ENCODE data around the gene RANBP9. TPM values are rescaled to one million over a fixed set of nuclear protein-coding genes. Genes with fewer than 3 reads are reported as not detected.

The RANBP9 gene
- total and polyA plus RNA-seq, 2 donors (not counting 3 experiments of a cell fraction or from before 2014, with no cell fraction given) = 15.1 to 40.2 TPM

- CTCF ChIA-PET = no interaction called here
- Histone ChIP-seq H3K27ac (ENCODE audit: insufficient read depth, low read depth, low read length) (no peak overlapping the region), H3K4me1 (ENCODE audit: control insufficient read depth, extremely low read depth, insufficient read depth, low read length) (no peaks in the 10 kb centered on the region), H4K20me1 (replicated peaks; ENCODE audit: control insufficient read depth, extremely low read depth, insufficient read depth, low read length) (no peaks in the 10 kb centered on the region), H2AFZ (ENCODE audit: low read depth, low read length) (no peak overlapping the region), H3K9ac (replicated peaks; ENCODE audit: extremely low read depth, insufficient read depth, low read length) (no peak overlapping the region), H3K4me3 (replicated peaks in 1 of 3; ENCODE audit: insufficient read depth in 1 of 3, low read depth in 1 of 3, low read length in 3 of 3) (no peak overlapping the region), H3K4me2 (ENCODE audit: insufficient read depth, low read length) (no peak overlapping the region), H3K79me2 (ENCODE audit: control insufficient read depth, insufficient read depth, low read length) (no peaks in the 10 kb centered on the region), H3K27me3 (ENCODE audit: control insufficient read depth in 2 of 2, insufficient read depth in 2 of 2, low read length in 2 of 2) (no peaks in the 10 kb centered on the region), H3K9me1 (replicated peaks; ENCODE audit: control insufficient read depth, extremely low read depth, insufficient read depth, low read length) (no peaks in the 10 kb centered on the region), H3K36me3 (ENCODE audit: control insufficient read depth in 2 of 2, extremely low read depth in 1 of 2, insufficient read depth in 2 of 2, low read length in 2 of 2) (no peaks in the 10 kb centered on the region), H3K9me3 (replicated peaks; ENCODE audit: control insufficient read depth, insufficient read depth, low read length) (no peaks in the 10 kb centered on the region)
- BruUV-seq (replicated peaks) = no TSS peak
- intact Hi-C loops (cut with micrococcal nuclease) = loop anchor here (10.0 kb wide), 1 partner anchor 413 kb away; no protein-coding TSS in a partner anchor
- POLR2A ChIA-PET = no interaction called here
- FAIRE-seq = no peak
- dilution Hi-C loops (cut with MboI; ENCODE audit: extremely low pct_ligation_motif_present, low sequenced_read_pairs) = no loop called here
- DNase-seq (ENCODE audit: low read depth, low spot score) = no peak
- TF ChIP-seq MAX (IDR thresholded peaks at IDR 0.05; ENCODE audit: insufficient read depth, insufficient read length) (no peak), GATA2 (IDR thresholded peaks at IDR 0.05; ENCODE audit: insufficient read depth, insufficient read length, low read depth, low read length) (no peak), CTCF (IDR thresholded peaks at IDR 0.05; ENCODE audit: extremely low read depth in 1 of 2, insufficient read depth in 1 of 2, low read depth in 1 of 2, low read length in 2 of 2) (no peak), POLR2A (IDR thresholded peaks at IDR 0.05; ENCODE audit: low read depth, low read length) (no peak), MYC (IDR thresholded peaks at IDR 0.05; ENCODE audit: low read depth, low read length) (no peak)
Measured at GRCh38 chr6:13718123-13718458, 6.5 kb upstream of the RANBP9 start.

- no peak for FAIRE-seq
Measured at GRCh38 chr6:13716955-13717295, 5.3 kb upstream of the RANBP9 start.

More at GRCh38 chr6:13716955-13717295, 5.3 kb upstream of the RANBP9 start:
- Histone ChIP-seq H4K20me1 (replicated peaks; ENCODE audit: control insufficient read depth, extremely low read depth, insufficient read depth, low read length) (no peaks in the 10 kb centered on the region), H2AFZ (ENCODE audit: low read depth, low read length) (no peak overlapping the region), H3K9ac (replicated peaks; ENCODE audit: extremely low read depth, insufficient read depth, low read length) (no peak overlapping the region), H3K36me3 (ENCODE audit: control insufficient read depth in 2 of 2, extremely low read depth in 1 of 2, insufficient read depth in 2 of 2, low read length in 2 of 2) (no peaks in the 10 kb centered on the region), H3K9me1 (replicated peaks; ENCODE audit: control insufficient read depth, extremely low read depth, insufficient read depth, low read length) (no peaks in the 10 kb centered on the region), H3K79me2 (ENCODE audit: control insufficient read depth, insufficient read depth, low read length) (no peaks in the 10 kb centered on the region), H3K27ac (ENCODE audit: insufficient read depth, low read depth, low read length) (no peak overlapping the region), H3K9me3 (replicated peaks; ENCODE audit: control insufficient read depth, insufficient read depth, low read length) (no peaks in the 10 kb centered on the region), H3K27me3 (ENCODE audit: control insufficient read depth in 2 of 2, insufficient read depth in 2 of 2, low read length in 2 of 2) (no peaks in the 10 kb centered on the region), H3K4me1 (ENCODE audit: control insufficient read depth, extremely low read depth, insufficient read depth, low read length) (peaks cover 7% of the 10 kb centered on the region), H3K4me2 (ENCODE audit: insufficient read depth, low read length) (no peak overlapping the region), H3K4me3 (replicated peaks in 1 of 3; ENCODE audit: insufficient read depth in 1 of 3, low read depth in 1 of 3, low read length in 3 of 3) (no peak overlapping the region)
- dilution Hi-C loops (cut with MboI; ENCODE audit: extremely low pct_ligation_motif_present, low sequenced_read_pairs) = no loop called here
- CTCF ChIA-PET = no interaction called here
- POLR2A ChIA-PET = no interaction called here
- no peak for DNase-seq (ENCODE audit: low read depth, low spot score)
- intact Hi-C loops (cut with micrococcal nuclease) = loop anchor here (10.0 kb wide), 1 partner anchor 412 kb away; no protein-coding TSS in a partner anchor
- no peak for TF ChIP-seq CTCF (IDR thresholded peaks at IDR 0.05; ENCODE audit: extremely low read depth in 1 of 2, insufficient read depth in 1 of 2, low read depth in 1 of 2, low read length in 2 of 2)
- no peak for TF ChIP-seq EZH2 (IDR thresholded peaks at IDR 0.05; ENCODE audit: borderline replicate concordance, low read depth, low read length, severe bottlenecking)
- no peak for TF ChIP-seq MAX (IDR thresholded peaks at IDR 0.05; ENCODE audit: insufficient read depth, insufficient read length)
- TF ChIP-seq MYC (IDR thresholded peaks at IDR 0.05; ENCODE audit: low read depth, low read length) = no peak
- no peak for TF ChIP-seq POLR2A (IDR thresholded peaks at IDR 0.05; ENCODE audit: low read depth, low read length)
- TF ChIP-seq JUN (IDR thresholded peaks at IDR 0.05; ENCODE audit: borderline replicate concordance, insufficient read depth, insufficient read length, low read depth) = no peak
- TF ChIP-seq GATA2 (IDR thresholded peaks at IDR 0.05; ENCODE audit: insufficient read depth, insufficient read length, low read depth, low read length) = no peak
- no peak for TF ChIP-seq FOS (IDR thresholded peaks at IDR 0.05; ENCODE audit: borderline replicate concordance, insufficient read depth, low read length)
- TF ChIP-seq POLR2AphosphoS5 (IDR thresholded peaks at IDR 0.05; ENCODE audit: insufficient read depth, low read depth, low read length) = no peak
- no TSS peak for BruUV-seq (replicated peaks)

Data from endothelial cell of umbilical vein (primary cell).